ENCODE measurements around the gene HPCAL4. TPM values are rescaled to one million over a fixed set of nuclear protein-coding genes. Genes with fewer than 3 reads are reported as not detected.

HPCAL4 gene
- total RNA-seq, 4 donors from 2014 or later, result 0.17 to 1.8 TPM; not detected in 2

DNA sequence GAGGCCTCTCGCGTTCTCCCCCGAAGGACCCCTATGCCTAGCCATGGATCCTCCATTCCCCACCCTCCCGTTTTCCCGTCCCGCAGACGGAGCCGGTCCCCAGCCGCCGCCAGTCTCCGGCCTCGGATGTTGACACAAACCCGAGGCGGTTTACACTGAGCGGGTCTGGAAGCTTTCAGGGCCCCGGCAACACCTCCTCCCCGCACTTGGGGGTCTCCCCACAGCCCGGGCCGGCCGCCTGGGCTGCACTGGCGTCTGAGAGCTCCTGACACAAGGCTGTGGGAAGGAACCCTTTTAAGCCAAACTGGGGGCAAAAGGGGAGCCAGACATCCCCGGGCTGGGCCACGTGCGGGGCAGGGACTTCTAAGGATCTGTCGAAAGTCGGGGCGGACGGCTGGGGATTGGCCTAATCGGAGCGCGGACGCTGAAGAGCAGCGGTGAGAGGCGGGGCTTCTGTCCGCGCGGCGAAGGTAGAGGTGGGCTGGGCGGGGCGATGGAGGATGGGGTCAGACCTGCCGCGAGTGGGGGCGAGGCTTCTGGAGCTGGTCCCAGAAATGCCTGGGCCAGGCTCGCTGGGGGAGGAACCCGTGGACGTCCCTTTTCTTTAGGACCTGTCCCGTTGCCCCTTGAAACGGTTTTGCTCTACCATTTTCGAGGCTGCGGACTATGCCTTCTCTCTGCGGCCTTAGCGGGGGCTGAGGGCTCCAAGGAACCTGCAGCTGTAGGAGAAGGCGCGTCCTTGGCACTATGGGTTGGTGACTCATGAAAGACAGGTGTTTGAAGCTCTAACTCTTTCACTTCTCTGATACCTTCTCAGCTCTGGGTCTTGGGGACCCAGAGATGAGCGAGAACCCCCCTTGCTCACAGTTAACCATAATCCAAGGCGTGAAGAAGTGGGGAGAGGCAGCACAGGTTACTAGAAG lies 1.2 kb upstream of the HPCAL4 start:
- ATAC-seq, result peak; percentile 28
- Histone ChIP-seq H3K27ac (no peak overlapping the region), H3K4me3 (peak overlapping the region in 1 of 2 donors; percentile 49), H3K27me3 (peaks cover 82% of the 10 kb centered on the region), H3K4me1 (peaks cover 0 to 20% (median 19%) of the 10 kb centered on the region in 3 donors), H3K9me3 (no peaks in the 10 kb centered on the region), H3K36me3 (no peaks in the 10 kb centered on the region)
- TF ChIP-seq POLR2AphosphoS5 (IDR thresholded peaks at IDR 0.05) (no peak), POLR2A (IDR thresholded peaks at IDR 0.05) (no peak), CTCF (IDR thresholded peaks at IDR 0.05) (no peak), EP300 (IDR thresholded peaks at IDR 0.05) (no peak)
- 12 to 21% methylated on average over 13 to 16 of the region's 56 CpGs for WGBS, 2 donors (ENCODE audit: low coverage in 1 of 2)

- TF ChIP-seq EP300 (IDR thresholded peaks at IDR 0.05) (no peak), CTCF (IDR thresholded peaks at IDR 0.05) (no peak), POLR2A (IDR thresholded peaks at IDR 0.05) (no peak), POLR2AphosphoS5 (IDR thresholded peaks at IDR 0.05) (no peak)
- ATAC-seq, result no peak
- 18 to 51% methylated on average over 2 to 15 of the region's 28 CpGs for WGBS, 2 donors (ENCODE audit: low coverage in 1 of 2)
These were observed 345 bp downstream of the HPCAL4 start for GRCh38 chr1:39690794-39691382.

GRCh38 chr1:39690225-39690624 lies 1.0 kb downstream of the HPCAL4 start:
- Histone ChIP-seq H3K36me3 (no peaks in the 10 kb centered on the region), H3K4me1 (peaks cover 0 to 20% (median 19%) of the 10 kb centered on the region in 3 donors), H3K27me3 (peaks cover 93% of the 10 kb centered on the region), H3K27ac (no peak overlapping the region), H3K9me3 (no peaks in the 10 kb centered on the region), H3K4me3 (no peak overlapping the region)
- 45 to 83% methylated on average over 1 of the region's 2 CpGs for WGBS, 2 donors (ENCODE audit: low coverage in 1 of 2)
- TF ChIP-seq POLR2A (IDR thresholded peaks at IDR 0.05) (no peak), CTCF (IDR thresholded peaks at IDR 0.05) (no peak), EP300 (IDR thresholded peaks at IDR 0.05) (no peak), POLR2AphosphoS5 (IDR thresholded peaks at IDR 0.05) (no peak)
- no peak for ATAC-seq

More at GRCh38 chr1:39690794-39691382, 345 bp downstream of the HPCAL4 start:
- Histone ChIP-seq H3K27me3 (peaks cover 92% of the 10 kb centered on the region), H3K27ac (no peak overlapping the region), H3K4me1 (peaks cover 0 to 20% (median 19%) of the 10 kb centered on the region in 3 donors), H3K9me3 (no peaks in the 10 kb centered on the region), H3K4me3 (peak overlapping the region in 1 of 2 donors; percentile 49), H3K36me3 (no peaks in the 10 kb centered on the region)

DNA sequence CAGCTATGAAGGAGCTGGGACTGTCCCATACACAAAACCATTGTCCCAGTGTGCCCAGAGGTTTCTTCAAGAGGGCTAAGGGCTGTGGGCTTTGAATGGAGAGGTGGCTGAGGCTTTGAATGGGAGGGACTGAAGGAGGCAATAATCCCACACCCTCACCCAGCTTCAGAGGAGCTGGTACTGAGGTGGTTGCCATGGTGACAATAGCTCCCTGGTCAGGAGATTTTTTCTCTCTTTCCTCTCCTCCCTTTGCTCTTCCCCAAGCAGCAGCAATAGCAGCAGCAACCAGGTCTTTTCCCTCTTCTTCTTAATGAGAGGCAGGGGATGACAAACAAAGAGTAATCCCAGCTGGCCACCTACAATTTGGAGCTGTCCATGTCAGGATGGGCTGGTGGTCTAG lies 1.6 kb downstream of the HPCAL4 start:
- no peak for ATAC-seq

More for the DNA sequence above, 1.6 kb downstream of the HPCAL4 start:
- TF ChIP-seq CTCF (IDR thresholded peaks at IDR 0.05) (no peak), EP300 (IDR thresholded peaks at IDR 0.05) (no peak), POLR2A (IDR thresholded peaks at IDR 0.05) (no peak), POLR2AphosphoS5 (IDR thresholded peaks at IDR 0.05) (no peak)
- Histone ChIP-seq H3K4me3 (no peak overlapping the region), H3K27ac (no peak overlapping the region), H3K36me3 (no peaks in the 10 kb centered on the region), H3K9me3 (no peaks in the 10 kb centered on the region), H3K4me1 (peaks cover 0 to 20% (median 19%) of the 10 kb centered on the region in 3 donors), H3K27me3 (peaks cover 96% of the 10 kb centered on the region)

All from gastroesophageal sphincter (tissue), 4 donors.